Measurements from ENCODE around the gene OR5B12.

GRCh38 chr11:58429273-58429672, 12.8 kb downstream of the OR5B12 start:
- TF ChIP-seq REST (IDR thresholded peaks at IDR 0.05; ENCODE audit: low read depth) (no peak), CTCF (IDR thresholded peaks at IDR 0.05 in 2 of 3, conservative IDR thresholded peaks at IDR 0.05 in 1 of 3; ENCODE audit: borderline replicate concordance in 1 of 3, insufficient read depth in 1 of 3, low read depth in 2 of 3, low read length in 2 of 3) (no peak), MAX (IDR thresholded peaks at IDR 0.05) (no peak), SP1 (IDR thresholded peaks at IDR 0.05; ENCODE audit: low read depth) (no peak), ELF1 (IDR thresholded peaks at IDR 0.05; ENCODE audit: borderline replicate concordance, low read depth) (no peak), EZH2 (IDR thresholded peaks at IDR 0.05) (no peak), POLR2A (IDR thresholded peaks at IDR 0.05; ENCODE audit: borderline replicate concordance, extremely low read depth, insufficient read depth, insufficient read length) (no peak), EZH2phosphoT487 (IDR thresholded peaks at IDR 0.05; ENCODE audit: borderline replicate concordance) (no peak), CEBPB (IDR thresholded peaks at IDR 0.05; ENCODE audit: low read depth) (no peak)
